Ovary (tissue), 3 donors: ENCODE data around the gene LEFTY2.

ENCODE experiments used
- EP300 ChIP-seq: sonication (generic); formaldehyde crosslinking; IDR thresholded peaks from one replicate; pipeline ENCODE4 v1.6.1; 2017; ENCODE audit warnings: antibody characterized with exemption
- TF ChIP-seq, protein P1 (sequence below), 3 donors: fragments of 450-650 bp in 2 of 3; fragments of 200-600 bp in 1 of 3; IDR thresholded peaks; one replicate each; pipeline versions ENCODE4 v1.5.1 to v1.8.0; 2016 to 2022; ENCODE audit warnings: antibody characterized with exemption in 3 of 3, mild to moderate bottlenecking in 1 of 3
- donor health status: DM: no; HTN: no; CAD: no.

DNA sequence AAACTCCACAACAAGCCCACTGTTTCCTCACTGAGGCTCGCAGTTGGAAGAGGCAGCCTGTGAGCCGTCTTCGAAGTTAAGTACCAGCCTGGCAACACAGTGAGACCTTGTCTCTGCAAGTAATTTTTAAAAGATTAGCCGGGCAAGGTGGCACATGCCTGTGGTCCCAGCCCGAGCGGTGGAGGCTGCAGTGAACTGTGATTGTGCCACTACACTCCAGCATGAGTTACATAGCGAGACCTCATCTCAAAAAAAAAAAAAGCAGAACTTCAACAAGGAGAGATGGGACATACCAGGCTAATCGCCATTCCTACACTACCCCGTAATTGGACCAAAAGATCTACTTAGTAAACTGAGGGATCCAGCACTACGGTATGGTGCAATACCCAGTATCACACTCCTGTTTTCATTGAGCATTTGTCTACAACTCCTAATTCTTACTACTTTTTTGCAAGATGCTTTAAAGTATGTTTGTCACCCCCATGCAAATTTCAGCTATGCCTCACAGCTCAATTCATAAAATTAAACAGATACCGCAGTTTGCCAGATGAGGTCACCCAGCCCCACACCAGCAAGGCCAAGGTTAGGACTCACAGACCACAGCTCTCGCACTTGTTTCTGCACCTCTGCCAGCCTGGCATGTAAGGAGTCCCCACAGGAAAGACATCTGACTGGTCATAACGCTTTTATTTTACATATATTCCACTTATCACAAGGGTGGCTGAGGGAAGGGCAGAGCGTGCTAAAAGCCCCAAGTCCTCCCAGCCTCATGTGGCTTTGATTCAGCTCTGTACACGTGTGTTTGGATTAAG is 37.1 kb upstream of the LEFTY2 start:
- TF ChIP-seq, protein P1, sequence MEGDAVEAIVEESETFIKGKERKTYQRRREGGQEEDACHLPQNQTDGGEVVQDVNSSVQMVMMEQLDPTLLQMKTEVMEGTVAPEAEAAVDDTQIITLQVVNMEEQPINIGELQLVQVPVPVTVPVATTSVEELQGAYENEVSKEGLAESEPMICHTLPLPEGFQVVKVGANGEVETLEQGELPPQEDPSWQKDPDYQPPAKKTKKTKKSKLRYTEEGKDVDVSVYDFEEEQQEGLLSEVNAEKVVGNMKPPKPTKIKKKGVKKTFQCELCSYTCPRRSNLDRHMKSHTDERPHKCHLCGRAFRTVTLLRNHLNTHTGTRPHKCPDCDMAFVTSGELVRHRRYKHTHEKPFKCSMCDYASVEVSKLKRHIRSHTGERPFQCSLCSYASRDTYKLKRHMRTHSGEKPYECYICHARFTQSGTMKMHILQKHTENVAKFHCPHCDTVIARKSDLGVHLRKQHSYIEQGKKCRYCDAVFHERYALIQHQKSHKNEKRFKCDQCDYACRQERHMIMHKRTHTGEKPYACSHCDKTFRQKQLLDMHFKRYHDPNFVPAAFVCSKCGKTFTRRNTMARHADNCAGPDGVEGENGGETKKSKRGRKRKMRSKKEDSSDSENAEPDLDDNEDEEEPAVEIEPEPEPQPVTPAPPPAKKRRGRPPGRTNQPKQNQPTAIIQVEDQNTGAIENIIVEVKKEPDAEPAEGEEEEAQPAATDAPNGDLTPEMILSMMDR (IDR thresholded peaks at IDR 0.05), result no peak
- no peak for TF ChIP-seq EP300
